NCI-H2029 treated with DMSO at 0.1 percent for 48 hours (cell line): ENCODE measurements around the gene TESMIN.
A peak's percentile ranks its signal among the peaks of the same experiment; 100 is the strongest.

Source experiments
- DNase-seq: peaks from one replicate; lab custom pipeline; 2025; lab: John Stamatoyannopoulos, UW

The TESMIN gene

GRCh38 chr11:68660066-68660810 lies 91.1 kb downstream of the TESMIN start:
- DNase-seq = no peak

- peak; percentile 42 for DNase-seq
Observed at GRCh38 chr11:68659158-68659921, 92.0 kb downstream of the TESMIN start.

- DNase-seq = no peak
Observed at GRCh38 chr11:68658661-68659060, 92.7 kb downstream of the TESMIN start.

- DNase-seq = no peak
Observed at GRCh38 chr11:68658097-68658496, 93.2 kb downstream of the TESMIN start.
